Iris pigment epithelial cell (primary cell): ENCODE data around the gene DKKL1.

Source experiments
- DNase-seq: peaks from one replicate; pipeline ENCODE4 v3.0.0-alpha.2; 2011; ENCODE audit warnings: low read depth

The DKKL1 gene

GRCh38 chr19:49422407-49423070, 58.9 kb downstream of the DKKL1 start:
- DNase-seq, result peak; percentile 36

DNA sequence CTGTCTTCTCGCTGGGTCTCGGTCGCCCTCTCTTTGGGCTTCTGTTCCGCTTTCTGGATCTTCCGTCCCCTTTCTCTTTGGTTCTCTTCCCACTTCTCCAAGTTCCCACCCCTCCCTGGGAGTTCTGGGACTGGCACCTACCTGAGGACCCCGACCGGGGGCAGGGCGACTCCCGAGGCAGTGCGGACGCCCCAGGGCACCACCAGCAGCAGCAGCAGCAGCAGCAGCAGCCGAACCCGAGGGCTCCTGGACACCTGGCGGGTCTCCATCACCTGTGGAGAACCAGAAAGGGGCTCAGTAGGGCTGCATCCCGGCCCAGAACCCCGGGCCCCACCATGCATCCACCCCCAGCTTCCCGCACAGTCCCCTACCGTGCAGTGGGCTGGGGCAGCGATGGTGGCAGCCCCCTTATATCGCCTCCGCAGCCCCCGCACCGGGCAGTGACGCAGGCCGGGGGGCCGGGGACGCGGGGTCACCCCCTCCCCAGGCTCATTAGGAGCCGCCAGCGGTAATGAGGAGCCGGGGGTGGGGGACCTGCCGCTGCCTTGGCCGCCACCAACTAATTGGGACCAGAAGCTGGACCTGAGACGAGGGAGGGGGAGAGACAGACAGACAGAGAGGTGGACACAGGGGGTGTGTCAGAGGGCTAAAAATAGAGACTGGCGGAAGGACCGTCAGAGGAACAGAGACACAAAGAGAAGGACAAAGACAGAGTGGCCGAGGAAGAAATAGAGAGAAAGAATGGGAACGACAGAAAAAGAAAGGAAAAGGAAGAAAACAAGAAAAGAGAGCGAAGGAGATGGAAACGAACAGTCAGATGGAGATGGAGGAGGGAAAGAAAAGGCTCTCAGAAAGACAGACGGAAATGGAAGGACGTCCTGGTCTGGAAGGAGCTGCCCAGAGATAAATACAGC, 59.7 kb downstream of the DKKL1 start, which contains the start of gene PTH2:
Gene PTH2 (minus strand): TSS at position 371 of the 914 bp plus-strand sequence. CDS start 102 bp downstream, at position 269.
- no peak for DNase-seq

DNA sequence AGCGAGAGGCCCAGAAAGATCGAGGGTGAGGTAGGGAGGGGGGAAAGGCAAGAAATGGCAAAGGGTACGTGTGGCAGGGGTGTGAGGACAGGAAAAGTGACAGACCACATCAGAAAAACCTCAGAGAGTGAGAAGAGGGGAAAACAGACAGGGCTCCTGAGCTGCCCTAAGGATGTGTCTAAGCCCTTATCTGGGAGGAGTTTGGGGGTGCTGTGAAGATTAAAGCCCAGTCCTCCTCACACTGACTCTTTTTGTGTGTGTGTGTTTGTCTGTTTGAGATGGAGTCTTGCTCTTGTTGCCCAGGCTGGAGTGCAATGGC, 60.3 kb downstream of the DKKL1 start:
- DNase-seq, result no peak
